GOT3 (cell line): ENCODE data around the gene HS3ST5.

Experiments used
- DNase-seq: peaks from one replicate; lab custom pipeline; 2025; ENCODE audit warnings: mixed read lengths; lab: John Stamatoyannopoulos, UW

Gene HS3ST5

GRCh38 chr6:114194362-114195026, 148.3 kb downstream of the HS3ST5 start:
- no peak for DNase-seq

DNA sequence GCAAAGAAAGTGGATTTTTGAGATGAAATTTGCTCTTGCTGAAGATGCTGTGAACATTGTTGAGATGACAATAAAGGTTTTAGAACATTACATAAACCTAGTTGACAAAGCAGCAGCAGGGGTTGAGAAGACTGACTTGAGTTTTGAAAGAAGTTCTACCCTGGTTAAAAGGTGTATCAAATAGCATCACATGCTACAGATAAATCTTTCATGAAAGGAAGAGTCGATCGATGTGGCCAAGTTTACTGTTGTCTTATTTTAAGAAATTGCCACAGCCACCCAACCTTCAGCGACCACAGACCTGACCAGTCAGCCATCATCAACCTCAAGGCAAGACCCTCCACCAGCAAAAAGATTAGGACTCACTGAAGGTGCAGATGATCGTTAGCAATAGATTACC, 155.3 kb downstream of the HS3ST5 start:
- no peak for DNase-seq

DNA sequence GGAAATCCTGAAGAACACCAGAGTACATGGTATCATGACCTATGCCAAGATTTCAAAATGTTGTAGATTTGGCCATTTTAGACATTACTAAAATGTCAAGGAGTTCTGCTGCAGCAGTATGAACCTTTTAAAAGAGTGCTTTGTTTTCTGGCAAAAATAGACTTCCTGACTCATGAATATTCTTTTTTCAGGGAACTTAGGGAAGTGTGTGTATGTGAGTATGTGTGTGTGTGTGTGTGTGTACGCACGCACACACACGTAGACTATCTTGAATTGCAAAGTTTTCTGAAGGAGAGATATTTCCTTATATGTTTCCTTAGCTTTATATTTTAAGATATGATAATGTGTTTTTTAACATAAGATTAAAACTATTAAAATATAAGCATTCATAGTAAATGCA, 161.2 kb downstream of the HS3ST5 start:
- DNase-seq, result no peak

- DNase-seq, result no peak
Measured at GRCh38 chr6:114179411-114179810, 163.4 kb downstream of the HS3ST5 start.

- no peak for DNase-seq
Measured at GRCh38 chr6:114176726-114177125, 166.1 kb downstream of the HS3ST5 start.

GRCh38 chr6:114172576-114173260, 170.1 kb downstream of the HS3ST5 start:
- no peak for DNase-seq

GRCh38 chr6:114171473-114171872, 171.3 kb downstream of the HS3ST5 start:
- DNase-seq, result no peak

DNA sequence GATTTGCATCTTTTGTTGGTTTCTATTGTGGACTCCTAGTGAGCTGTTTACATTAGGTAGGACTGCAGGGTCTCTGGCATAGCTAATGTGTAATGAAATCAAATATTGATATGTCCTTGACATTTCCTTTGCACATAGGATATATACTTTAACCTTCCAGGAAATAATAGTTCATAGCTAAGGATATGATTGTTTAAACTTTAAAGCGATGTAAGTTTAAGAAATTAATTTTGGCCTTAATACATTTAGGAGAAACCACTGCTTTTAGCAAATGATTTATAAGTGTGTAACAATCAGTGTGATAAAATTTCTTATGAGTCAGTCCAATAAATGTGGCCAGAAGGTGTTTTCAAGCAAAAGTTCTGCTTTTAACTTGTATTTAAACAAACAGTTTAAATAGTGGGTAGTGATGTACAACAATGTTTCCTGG, 171.8 kb downstream of the HS3ST5 start:
- DNase-seq, result no peak

- no peak for DNase-seq
Measured at GRCh38 chr6:114170372-114170771, 172.5 kb downstream of the HS3ST5 start.

DNA sequence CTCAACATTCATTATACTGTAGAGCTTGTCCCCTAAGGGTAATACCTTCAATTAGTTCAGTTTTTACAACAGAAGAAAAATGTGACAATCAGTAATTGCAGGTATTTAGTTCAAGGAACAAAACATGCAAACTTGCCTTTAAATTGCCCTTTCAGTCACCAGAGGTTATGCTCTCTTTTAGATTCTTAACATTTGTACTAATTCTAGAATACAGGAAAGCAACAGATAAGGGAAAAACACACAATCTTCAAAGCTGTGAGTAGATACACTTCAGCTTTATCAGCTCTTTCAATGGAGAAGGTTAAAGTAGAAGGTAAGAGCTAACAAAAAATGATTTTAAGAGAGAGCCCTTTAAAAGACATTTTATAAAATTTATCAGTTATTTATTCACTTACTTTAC, 173.1 kb downstream of the HS3ST5 start:
- no peak for DNase-seq

GRCh38 chr6:114167583-114168576, 174.9 kb downstream of the HS3ST5 start:
- DNase-seq, result no peak

DNA sequence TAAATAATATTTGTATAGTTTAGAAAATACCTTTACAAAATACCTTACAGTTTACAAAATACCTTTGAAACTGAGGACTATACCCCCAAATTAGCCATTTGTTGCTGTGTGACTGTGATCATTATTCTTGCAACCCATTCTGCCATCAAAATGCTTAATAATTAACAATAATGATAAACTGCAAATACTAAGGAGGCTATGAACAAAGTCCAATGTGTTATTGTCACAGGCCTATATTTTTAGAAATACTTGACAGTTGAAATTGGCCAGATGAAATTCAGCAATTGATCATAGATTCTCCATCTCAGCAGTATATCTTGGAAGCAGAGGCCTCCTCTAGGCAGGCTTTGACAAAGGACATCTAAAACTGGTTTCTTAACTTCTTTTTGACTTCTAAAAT, 178.6 kb downstream of the HS3ST5 start:
- DNase-seq, result no peak

- no peak for DNase-seq
Measured at GRCh38 chr6:114162691-114163347, 180.0 kb downstream of the HS3ST5 start.

- no peak for DNase-seq
Measured at GRCh38 chr6:114160881-114161280, 181.9 kb downstream of the HS3ST5 start.

- DNase-seq, result no peak
Measured at GRCh38 chr6:114159727-114160126, 183.1 kb downstream of the HS3ST5 start.

GRCh38 chr6:114158838-114159694, 183.8 kb downstream of the HS3ST5 start:
- DNase-seq, result no peak

GRCh38 chr6:114158411-114158810, 184.4 kb downstream of the HS3ST5 start:
- no peak for DNase-seq

DNA sequence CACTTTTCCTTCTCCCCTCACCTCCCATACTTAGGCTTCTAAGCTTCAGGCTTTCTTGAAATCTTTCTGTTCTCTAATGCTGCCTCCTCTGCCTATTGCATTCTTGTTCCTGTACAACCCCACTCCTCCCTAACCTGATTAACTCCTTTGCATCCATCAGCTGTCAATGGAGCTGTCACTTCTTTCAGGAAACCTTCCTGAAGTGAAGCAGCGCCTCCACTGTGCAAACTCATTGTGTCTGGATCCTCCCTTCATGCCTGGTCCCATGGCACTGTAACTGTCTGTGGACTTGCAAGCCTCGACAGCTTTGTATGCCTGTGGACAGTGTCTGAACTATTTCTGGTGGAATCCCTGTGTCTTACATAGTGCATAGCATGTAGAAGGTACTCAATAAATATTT, 185.0 kb downstream of the HS3ST5 start:
- DNase-seq, result no peak

DNA sequence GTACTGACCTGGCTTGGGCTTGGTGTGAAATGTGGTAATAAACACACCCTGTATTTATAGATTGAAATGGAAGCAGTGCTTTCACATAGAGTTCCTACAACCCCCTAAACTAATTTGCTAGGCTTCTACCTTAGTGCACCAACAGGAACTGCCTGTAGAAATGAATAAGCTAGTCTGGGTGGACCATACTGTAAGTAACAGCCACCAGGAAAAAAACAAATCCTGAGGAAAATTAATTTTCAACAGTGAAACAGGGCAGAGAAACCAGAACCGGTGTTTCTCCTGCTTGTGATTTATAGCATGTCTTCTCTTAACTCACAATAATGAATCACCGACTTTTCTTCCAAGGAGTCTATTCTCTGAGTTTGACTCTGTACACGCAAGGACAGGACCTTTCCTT, 187.1 kb downstream of the HS3ST5 start:
- no peak for DNase-seq

DNA sequence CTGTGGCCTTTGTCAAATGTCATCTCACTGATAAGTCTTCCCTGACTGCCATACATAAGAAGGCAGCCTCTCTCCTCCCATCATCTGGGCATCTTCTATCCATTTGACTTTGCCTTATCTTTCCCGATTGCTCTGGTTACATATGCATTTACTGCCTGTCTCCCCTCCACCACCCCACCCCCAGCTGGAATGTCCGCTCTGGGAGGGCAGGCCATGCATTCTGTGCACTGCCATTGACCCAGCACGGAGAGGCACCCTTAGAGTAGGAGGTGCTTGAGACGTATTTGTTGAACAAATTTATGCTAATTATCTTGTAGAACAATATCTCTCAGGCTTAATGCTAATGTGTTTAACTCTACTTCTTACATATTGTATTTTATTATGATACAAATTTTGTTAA, 188.0 kb downstream of the HS3ST5 start:
- DNase-seq, result no peak

DNA sequence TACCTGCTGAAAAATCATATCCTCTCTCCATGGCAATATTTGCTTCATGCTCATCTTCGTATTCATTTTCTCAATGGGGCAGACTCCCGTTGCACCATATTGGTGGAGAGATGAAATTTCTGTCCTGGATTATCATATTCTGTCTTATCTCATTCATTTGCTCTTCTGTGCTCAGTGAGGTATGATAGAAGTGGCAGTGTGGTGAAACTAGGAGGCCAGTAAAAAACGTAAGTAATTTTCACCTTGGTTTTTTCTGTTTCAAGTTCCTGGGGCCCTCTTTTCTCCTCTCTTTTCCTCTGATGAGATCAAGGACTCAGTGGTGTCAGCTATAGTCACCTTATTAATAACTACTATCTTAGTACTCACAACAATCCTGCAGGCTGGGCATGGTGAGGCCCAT, 189.4 kb downstream of the HS3ST5 start:
- DNase-seq, result no peak
